H1 (cell line): Measurements from ENCODE around the gene GRIN2C. TPM values are rescaled to one million over a fixed set of nuclear protein-coding genes. Genes with fewer than 3 reads are reported as not detected.

ENCODE experiments used
- CTCF ChIA-PET: fragments of 300-600 bp; sonication (Branson Sonifier 250); formaldehyde crosslinking; loops from one replicate; lab custom pipeline; 2021; ENCODE audit not compliant: partially characterized antibody; lab: Charles Lee
- POLR2A ChIA-PET: fragments of 300-600 bp; sonication (Branson Sonifier 250); formaldehyde crosslinking; loops from one replicate; lab custom pipeline; 2021; ENCODE audit warnings: inconsistent platforms; ENCODE audit not compliant: partially characterized antibody; lab: Charles Lee
- DNase-seq, 2 experiments: peaks; one replicate each; pipeline versions ENCODE4 v3.0.0 to v3.0.0-alpha.2; 2010 to 2022; ENCODE audit warnings: low spot score in 2 of 2, low read depth in 1 of 2, mixed read lengths in 1 of 2
- FAIRE-seq: peaks from 2 replicates; lab custom pipeline; 2011; peaks lifted over from hg19 to GRCh38; lab: Jason Lieb, UNC
- H2AFZ ChIP-seq: 2 replicates; pipeline ENCODE4 v1.8.1; 2012; ENCODE audit warnings: low read length, inconsistent platforms
- H2AK5ac ChIP-seq: 2 replicates; pipeline ENCODE4 v1.6.1; 2013; ENCODE audit warnings: low read depth, low read length
- H2BK120ac ChIP-seq: replicated peaks from 2 replicates; pipeline ENCODE3; 2013; ENCODE audit warnings: low read depth, low read length, inconsistent platforms
- H2BK12ac ChIP-seq: 2 replicates; pipeline ENCODE4 v1.6.1; 2013; ENCODE audit warnings: low read depth, low read length
- H2BK15ac ChIP-seq: 2 replicates; pipeline ENCODE4 v1.6.1; 2013; ENCODE audit warnings: low read length
- H2BK20ac ChIP-seq: 2 replicates; pipeline ENCODE4 v1.6.1; 2013; ENCODE audit warnings: low read length
- H2BK5ac ChIP-seq: 2 replicates; pipeline ENCODE4 v1.6.1; 2013; ENCODE audit warnings: low read depth, low read length
- H3K14ac ChIP-seq: 2 replicates; pipeline ENCODE4 v1.6.1; 2013; ENCODE audit warnings: inconsistent platforms; ENCODE audit not compliant: insufficient read length
- H3K18ac ChIP-seq: 2 replicates; pipeline ENCODE4 v1.6.1; 2013; ENCODE audit warnings: low read length; ENCODE audit errors: extremely low read depth
- H3K23ac ChIP-seq: 2 replicates; pipeline ENCODE4 v1.6.1; 2013; ENCODE audit warnings: inconsistent platforms; ENCODE audit not compliant: insufficient read length
- H3K23me2 ChIP-seq: 2 replicates; pipeline ENCODE4 v1.6.1; 2013; ENCODE audit warnings: low read depth, low read length
- H3K27ac ChIP-seq: 2 replicates; pipeline ENCODE4 v1.6.1; 2011; ENCODE audit warnings: low read depth, low read length, inconsistent platforms
- H3K27me3 ChIP-seq, 4 experiments: replicated peaks in 1 of 4; 1 replicate in 1 of 4; 2 replicates in 3 of 4; pipeline versions ENCODE4 v1.6.1 to v1.8.1; 2011 to 2013; ENCODE audit warnings: low read length in 3 of 4, mild to moderate bottlenecking in 3 of 4, inconsistent platforms in 2 of 4, mixed read lengths in 2 of 4, moderate library complexity in 1 of 4; ENCODE audit not compliant: control insufficient read depth in 3 of 4, insufficient read depth in 3 of 4; ENCODE audit errors: extremely low read depth in 1 of 4
- H3K36me3 ChIP-seq, 4 experiments: 2 replicates each; pipeline versions ENCODE4 v1.6.1 to v1.8.1; 2011 to 2013; ENCODE audit warnings: mild to moderate bottlenecking in 4 of 4, low read length in 3 of 4, moderate library complexity in 2 of 4, control low read depth in 1 of 4, inconsistent platforms in 1 of 4; ENCODE audit not compliant: insufficient read depth in 4 of 4, control insufficient read depth in 2 of 4
- H3K4ac ChIP-seq: replicated peaks from 2 replicates; pipeline ENCODE3; 2013; ENCODE audit warnings: low read length, low read depth, mixed read lengths, inconsistent platforms; ENCODE audit not compliant: insufficient read length
- H3K4me1 ChIP-seq, 4 experiments: replicated peaks in 1 of 4; 1 replicate in 1 of 4; 2 replicates in 3 of 4; pipeline versions ENCODE4 v1.6.1 to v1.8.1; 2011 to 2013; ENCODE audit warnings: low read length in 3 of 4, inconsistent platforms in 2 of 4, mixed read lengths in 1 of 4; ENCODE audit not compliant: insufficient read depth in 4 of 4, control insufficient read depth in 3 of 4
- H3K4me2 ChIP-seq, 2 experiments: 2 replicates each; pipeline versions ENCODE4 v1.6.1 to v1.8.1; 2011 to 2013; ENCODE audit warnings: low read depth in 2 of 2, low read length in 2 of 2, control low read depth in 1 of 2, inconsistent platforms in 1 of 2, mild to moderate bottlenecking in 1 of 2; ENCODE audit not compliant: insufficient read depth in 1 of 2
- H3K4me3 ChIP-seq, 4 experiments: fragments of 200-600, 300-600 bp in 1 of 4; sonication (generic), shearing (Covaris generic), sonication (Bioruptor Twin) in 1 of 4; 2 replicates each; pipeline versions ENCODE4 v1.5.1 to v1.8.1; 2011 to 2016; ENCODE audit warnings: low read length in 4 of 4, low read depth in 3 of 4, control low read depth in 2 of 4, inconsistent platforms in 2 of 4, mild to moderate bottlenecking in 2 of 4, mixed read lengths in 1 of 4, moderate library complexity in 1 of 4; ENCODE audit not compliant: insufficient read depth in 2 of 4; ENCODE audit errors: extremely low read depth in 1 of 4
- H3K56ac ChIP-seq: replicated peaks from 2 replicates; pipeline ENCODE3; 2013; ENCODE audit warnings: low read depth, mild to moderate bottlenecking, mixed read lengths, low read length, inconsistent platforms; ENCODE audit not compliant: insufficient read length
- H3K79me1 ChIP-seq: 2 replicates; pipeline ENCODE4 v1.6.1; 2013; ENCODE audit warnings: low read depth, low read length, control low read depth
- H3K79me2 ChIP-seq, 2 experiments: 2 replicates each; pipeline versions ENCODE4 v1.6.1 to v1.8.1; 2012 to 2013; ENCODE audit warnings: low read length in 2 of 2, mild to moderate bottlenecking in 2 of 2, inconsistent platforms in 1 of 2; ENCODE audit not compliant: insufficient read depth in 2 of 2, control insufficient read depth in 1 of 2
- H3K9ac ChIP-seq, 4 experiments: replicated peaks in 1 of 4; 1 replicate in 1 of 4; 2 replicates in 3 of 4; pipeline versions ENCODE4 v1.6.1 to v1.8.1; 2011 to 2013; ENCODE audit warnings: low read depth in 3 of 4, low read length in 3 of 4, control low read depth in 2 of 4, mild to moderate bottlenecking in 2 of 4, moderate library complexity in 2 of 4, inconsistent platforms in 1 of 4; ENCODE audit errors: extremely low read depth in 1 of 4
- H3K9me3 ChIP-seq, 2 experiments: 2 replicates each; pipeline versions ENCODE4 v1.6.1 to v1.8.1; 2012 to 2013; ENCODE audit warnings: mild to moderate bottlenecking in 2 of 2, moderate library complexity in 2 of 2, control low read depth in 1 of 2, inconsistent platforms in 1 of 2, low read depth in 1 of 2, low read length in 1 of 2, mixed read lengths in 1 of 2; ENCODE audit not compliant: insufficient read depth in 2 of 2
- H4K20me1 ChIP-seq, 2 experiments: replicated peaks in 1 of 2; 2 replicates each; pipeline versions ENCODE3 to v1.8.1; 2011 to 2013; ENCODE audit warnings: inconsistent platforms in 2 of 2, low read length in 2 of 2, mild to moderate bottlenecking in 1 of 2; ENCODE audit not compliant: insufficient read depth in 2 of 2, control insufficient read depth in 1 of 2
- H4K5ac ChIP-seq: 2 replicates; pipeline ENCODE4 v1.6.1; 2013; ENCODE audit warnings: low read length, low read depth, mixed read lengths, inconsistent platforms; ENCODE audit not compliant: insufficient read length
- H4K8ac ChIP-seq: 2 replicates; pipeline ENCODE4 v1.8.0; 2013; ENCODE audit warnings: mild to moderate bottlenecking, moderate library complexity, low read length, inconsistent platforms; ENCODE audit not compliant: insufficient read depth; ENCODE audit errors: extremely low read depth
- H4K91ac ChIP-seq: replicated peaks from 2 replicates; pipeline ENCODE3; 2013; ENCODE audit warnings: low read length, mixed read lengths, inconsistent platforms; ENCODE audit not compliant: insufficient read length
- ATF3 ChIP-seq: IDR thresholded peaks from 2 replicates; pipeline ENCODE4 v1.6.1; 2011; ENCODE audit warnings: low read depth, mild to moderate bottlenecking, low read length; ENCODE audit not compliant: insufficient read depth
- CREB1 ChIP-seq: IDR thresholded peaks from 2 replicates; pipeline ENCODE4 v1.6.1; 2012; ENCODE audit warnings: inconsistent platforms
- CTCF ChIP-seq, 3 experiments: IDR thresholded peaks; 1 replicate in 2 of 3; 2 replicates in 1 of 3; pipeline versions ENCODE4 v1.5.1 to v1.6.1; 2011; ENCODE audit warnings: low read length in 3 of 3, mild to moderate bottlenecking in 3 of 3, inconsistent platforms in 2 of 3, low read depth in 1 of 3, moderate library complexity in 1 of 3; ENCODE audit not compliant: insufficient read depth in 1 of 3; ENCODE audit errors: control extremely low read depth in 1 of 3
- EZH2 ChIP-seq: fragments of 200-600 bp; sonication (generic); IDR thresholded peaks from 2 replicates; pipeline ENCODE4 v1.7.1; 2012; ENCODE audit warnings: low read depth, mild to moderate bottlenecking, moderate library complexity, low read length, inconsistent platforms; ENCODE audit not compliant: severe bottlenecking
- KDM4A ChIP-seq: IDR thresholded peaks from one replicate; pipeline ENCODE4 v1.7.1; 2012; ENCODE audit warnings: low read depth, mild to moderate bottlenecking, moderate library complexity, low read length, inconsistent platforms; ENCODE audit not compliant: severe bottlenecking
- POU5F1 ChIP-seq: IDR thresholded peaks from 2 replicates; pipeline ENCODE4 v1.6.1; 2011; ENCODE audit warnings: low read depth, mild to moderate bottlenecking, low read length, moderate library complexity
- RFX5 ChIP-seq: IDR thresholded peaks from 2 replicates; pipeline ENCODE4 v1.6.1; 2011; ENCODE audit warnings: low read depth, low read length, improper control_type of control experiment, borderline replicate concordance
- SUZ12 ChIP-seq: fragments of 200-600 bp; sonication (generic); IDR thresholded peaks from 2 replicates; pipeline ENCODE4 v1.6.1; 2012; ENCODE audit warnings: mild to moderate bottlenecking, inconsistent platforms, low read length, moderate library complexity, mixed read lengths
- WGBS, 2 experiments: shearing (Covaris generic) in 1 of 2; methylation state at CpG; one replicate each; pipeline versions ENCODE4 v1.1.6 to v1.1.7; 2013 to 2015; ENCODE audit warnings: low lambda C conversion rate in 2 of 2, mixed read lengths in 2 of 2, inconsistent platforms in 1 of 2, low coverage in 1 of 2, missing lambda C conversion rate in 1 of 2; ENCODE audit not compliant: insufficient replicate concordance in 2 of 2, insufficient coverage in 1 of 2, insufficient read length in 1 of 2; ENCODE audit errors: extremely low coverage in 1 of 2, missing lambda C conversion rate in 1 of 2; 5-methylcytosine and 5-hydroxymethylcytosine counted together
- polyA plus RNA-seq, 7 experiments: library from polyadenylated mRNA; depleted of rRNA in 3 of 7; stranded (reverse) in 5 of 7; unstranded in 2 of 7; fragments of >200 nt in 5 of 7; fragments of 200-250 nt in 2 of 7; gene quantifications; 1 replicate in 5 of 7; 2 replicates in 1 of 7; 4 replicates in 1 of 7; pipeline versions ENCODE4 v1.2.1 to v1.2.3, GENCODE V29; 2011 to 2013; ENCODE audit warnings: missing spikeins in 2 of 7, mixed read lengths in 2 of 7
- total RNA-seq: library from RNA; stranded (reverse); fragmentation: NEBNext Ultra II Directional; extraction: Animal tissue kit (Norgen Biotek cat#: 25700); gene quantifications from 2 replicates; pipeline ENCODE4 v1.2.1, GENCODE V29; 2021

Gene GRIN2C
- total and polyA plus RNA-seq, 2 of the 8 experiments (the other 6 are each of a cell fraction or from before 2014, with no cell fraction given) = 0.06 to 0.07 TPM

- Histone ChIP-seq H3K23me2 (no peaks in the 10 kb centered on the region; the same call in 1 of the 2 replicates), H3K79me1 (no peaks in the 10 kb centered on the region), H3K36me3 (peaks cover 0 to 17% (median under 1%) of the 10 kb centered on the region in 4 experiments; a peak in 2 of 8 replicates), H4K5ac (no peak overlapping the region), H3K23ac (no peak overlapping the region), H2BK20ac (no peak overlapping the region), H2BK120ac (no peak overlapping the region), H2BK12ac (no peak overlapping the region), H2BK5ac (no peak overlapping the region), H3K27me3 (peaks cover 49 to 65% (median 57%) of the 10 kb centered on the region in 4 experiments), H3K4me3 (peak overlapping the region in 3 of 4 experiments; percentile 10 to 60 (median 36); a peak in 3 of 8 replicates), H2AFZ (no peak overlapping the region), H3K27ac (no peak overlapping the region), H3K79me2 (no peaks in the 10 kb centered on the region), H2BK15ac (no peak overlapping the region), H3K14ac (no peak overlapping the region), H3K4me2 (peak overlapping the region; percentile 74 to 88), H4K8ac (peak overlapping the region; percentile 31; the same call in 1 of the 2 replicates), H3K4me1 (peaks cover 0 to 8% (median 5%) of the 10 kb centered on the region in 4 experiments; a peak in 4 of 7 replicates), H3K56ac (no peak overlapping the region), H4K91ac (no peak overlapping the region), H2AK5ac (no peak overlapping the region), H3K9me3 (no peaks in the 10 kb centered on the region), H3K18ac (no peak overlapping the region), H4K20me1 (peaks cover 2 to 4% of the 10 kb centered on the region in 2 experiments), H3K9ac (no peak overlapping the region), H3K4ac (no peak overlapping the region)
- POLR2A ChIA-PET = interaction anchor here (1.0 to 2.9 kb wide), 6 partner anchors 12 to 115 kb away, joined by 3 to 9 read pairs (median 5); partner anchors contain the start of genes FADS6 and FDXR
- CTCF ChIA-PET = interaction anchor here (0.6 to 99.6 kb wide), 9 partner anchors 17 to 275 kb away, joined by 3 to 2981 read pairs (median 4); partner anchors contain the start of genes FDXR, GRIN2C and NAT9
- FAIRE-seq (no peak), DNase-seq (peak in 1 of 2 experiments; percentile 68)
- WGBS, 2 experiments = 14% methylated on average over 28 of the region's 44 CpGs; no CpG with 5 or more reads in 1 of the 2 experiments
- TF ChIP-seq POU5F1 (no peak), KDM4A (peak; percentile 31), CTCF (IDR thresholded peaks at IDR 0.05; ENCODE audit: control extremely low read depth in 1 of 3, insufficient read depth in 1 of 3, low read depth in 1 of 3, low read length in 3 of 3) (peak in 1 of 3 experiments; percentile 8; a peak in 1 of 4 replicates), CREB1 (no peak), EZH2 (peak; percentile 91), SUZ12 (peak; percentile 92; the same call in 1 of the 2 replicates), RFX5 (no peak), ATF3 (no peak)
Measured at GRCh38 chr17:74860229-74860871, 665 bp upstream of the GRIN2C start.
